SH-SY5Y (cell line): Measurements from ENCODE around the gene DBNDD2.

ENCODE experiments used
- GATA2 ChIP-seq: IDR thresholded peaks from 2 replicates; pipeline ENCODE4 v1.6.1; 2011; ENCODE audit warnings: mild to moderate bottlenecking, low read depth, low read length
- GATA3 ChIP-seq: IDR thresholded peaks from 2 replicates; pipeline ENCODE4 v1.6.1; 2011; ENCODE audit warnings: low read depth, mild to moderate bottlenecking, low read length, moderate library complexity

GRCh38 chr20:45459606-45460005 is 51.5 kb downstream of the DBNDD2 start:
- TF ChIP-seq GATA2 (no peak), GATA3 (no peak)
